GM21737 (cell line): ENCODE measurements around the gene RUNX1.

Source experiments
- ATAC-seq: cut with Tn5 transposase; IDR thresholded peaks from one replicate; pipeline ENCODE4 v1.9.1; 2021; ENCODE audit warnings: mild to moderate bottlenecking, moderate library complexity; ENCODE audit not compliant: unreplicated experiment

The RUNX1 gene

DNA sequence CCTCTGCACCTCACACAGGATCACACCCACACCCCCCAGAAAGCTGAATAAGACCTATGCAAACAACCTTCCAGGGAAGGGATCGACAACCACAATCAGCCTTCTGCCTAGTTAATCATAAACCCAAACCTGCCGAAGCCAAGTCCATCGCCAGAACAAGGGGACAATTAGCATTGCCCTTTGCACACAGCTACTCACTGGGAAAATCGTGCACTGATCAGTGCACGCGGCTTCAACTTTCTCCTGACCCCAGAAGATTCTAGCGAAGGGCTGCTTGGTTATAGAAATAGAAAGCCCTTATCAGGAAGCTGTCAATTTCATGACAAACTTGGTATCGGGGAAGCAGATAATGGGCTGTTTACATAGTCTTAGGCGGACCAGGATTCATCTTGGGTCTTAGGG lies 29.5 kb downstream of the RUNX1 start:
- no peak for ATAC-seq

DNA sequence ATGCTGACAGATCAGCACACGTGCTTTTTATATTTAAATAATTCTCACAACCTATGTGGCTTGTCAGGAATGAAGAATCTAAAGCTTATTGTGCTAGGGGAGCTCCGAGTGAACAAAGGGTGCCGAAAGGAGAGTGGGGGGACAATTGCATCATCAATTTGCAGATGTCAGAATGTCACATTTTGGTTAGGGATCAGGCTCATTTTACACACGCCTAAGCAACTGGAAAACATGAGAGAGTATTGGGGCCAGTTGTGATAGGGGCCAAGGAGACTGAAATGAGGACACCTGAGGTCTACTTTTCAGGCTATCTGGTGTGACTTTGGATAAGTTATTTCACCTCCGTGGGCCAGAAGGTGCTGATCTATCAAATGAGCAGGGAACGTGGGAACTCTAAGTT lies 31.8 kb downstream of the RUNX1 start:
- ATAC-seq: no peak

DNA sequence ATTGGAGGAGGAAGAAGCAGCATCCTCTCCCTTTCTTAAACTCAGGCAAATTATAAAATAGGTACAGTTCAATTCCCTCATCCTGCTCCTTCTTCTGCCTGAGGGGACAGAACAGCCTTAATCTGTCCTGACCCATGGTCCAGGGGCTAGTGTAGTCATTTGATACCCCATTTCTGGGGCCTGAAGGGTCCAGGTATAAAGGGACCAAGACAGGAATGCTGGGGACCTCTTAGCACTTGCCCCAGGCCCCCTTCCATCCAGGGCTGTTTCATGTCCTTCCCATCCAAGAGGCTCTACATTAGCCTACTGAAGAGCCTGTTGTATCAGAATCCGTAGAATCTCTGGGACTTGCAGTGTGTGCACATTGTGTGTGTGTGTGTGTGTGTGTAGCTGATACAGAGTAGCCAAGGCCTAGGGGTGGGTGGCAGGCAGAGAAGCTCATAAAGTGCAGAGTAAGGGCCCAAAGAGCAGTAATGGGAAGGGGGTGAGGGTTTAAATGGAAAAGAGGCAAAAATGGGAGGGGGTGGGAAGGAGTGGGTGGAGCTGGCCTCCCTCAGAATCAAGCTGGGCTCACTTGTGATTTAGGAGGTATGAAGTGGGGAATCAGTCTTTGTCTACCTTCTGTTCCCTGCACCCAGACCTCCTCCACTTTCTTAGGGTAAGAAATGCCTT lies 32.4 kb downstream of the RUNX1 start:
- no peak for ATAC-seq

DNA sequence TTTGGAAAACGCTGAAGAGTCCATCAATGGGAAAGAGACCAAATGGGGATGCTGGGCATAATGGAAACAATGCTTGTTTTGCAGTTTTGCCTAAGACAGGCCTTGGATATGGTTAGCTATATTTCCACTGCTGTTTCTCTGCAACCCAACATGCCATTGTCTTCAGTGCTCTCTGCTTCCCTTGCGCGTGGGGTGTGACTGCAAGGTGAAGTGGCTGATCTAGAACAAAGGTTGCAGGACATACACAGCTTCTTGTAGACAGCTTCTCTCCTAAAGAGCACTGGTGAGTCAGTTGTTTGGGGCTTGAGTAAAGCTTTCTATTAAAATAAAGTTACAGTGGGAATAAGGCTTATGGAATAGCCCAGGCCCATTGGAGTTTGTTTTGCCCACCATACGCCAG lies 33.0 kb downstream of the RUNX1 start:
- no peak for ATAC-seq

DNA sequence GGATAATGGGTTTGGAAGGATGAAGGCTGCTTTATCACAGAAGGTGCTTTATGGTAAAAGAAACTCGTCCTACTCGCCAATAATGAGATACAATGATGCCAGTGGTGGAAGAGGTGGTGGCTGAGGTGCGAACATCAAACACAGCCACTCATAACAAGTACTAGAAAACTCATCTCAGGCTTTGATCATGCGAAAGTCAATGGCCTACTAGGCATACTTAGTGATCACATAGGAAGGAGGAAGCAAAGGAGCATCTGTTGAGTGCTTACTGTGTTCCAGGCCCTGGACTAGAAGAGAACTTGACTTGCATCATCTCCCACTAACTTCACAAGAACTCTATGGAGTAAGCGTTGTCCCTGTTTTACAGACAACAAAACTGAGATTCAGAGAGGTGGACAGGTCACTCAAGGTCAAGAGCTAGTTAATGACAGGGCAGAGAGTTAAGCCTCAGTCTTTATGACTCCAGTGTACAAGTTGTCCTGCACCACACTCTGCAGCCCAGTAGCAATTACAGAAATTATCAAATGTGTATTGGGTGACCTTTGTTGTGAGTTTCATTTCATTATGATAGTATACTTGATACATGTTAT lies 33.6 kb downstream of the RUNX1 start:
- ATAC-seq: no peak

DNA sequence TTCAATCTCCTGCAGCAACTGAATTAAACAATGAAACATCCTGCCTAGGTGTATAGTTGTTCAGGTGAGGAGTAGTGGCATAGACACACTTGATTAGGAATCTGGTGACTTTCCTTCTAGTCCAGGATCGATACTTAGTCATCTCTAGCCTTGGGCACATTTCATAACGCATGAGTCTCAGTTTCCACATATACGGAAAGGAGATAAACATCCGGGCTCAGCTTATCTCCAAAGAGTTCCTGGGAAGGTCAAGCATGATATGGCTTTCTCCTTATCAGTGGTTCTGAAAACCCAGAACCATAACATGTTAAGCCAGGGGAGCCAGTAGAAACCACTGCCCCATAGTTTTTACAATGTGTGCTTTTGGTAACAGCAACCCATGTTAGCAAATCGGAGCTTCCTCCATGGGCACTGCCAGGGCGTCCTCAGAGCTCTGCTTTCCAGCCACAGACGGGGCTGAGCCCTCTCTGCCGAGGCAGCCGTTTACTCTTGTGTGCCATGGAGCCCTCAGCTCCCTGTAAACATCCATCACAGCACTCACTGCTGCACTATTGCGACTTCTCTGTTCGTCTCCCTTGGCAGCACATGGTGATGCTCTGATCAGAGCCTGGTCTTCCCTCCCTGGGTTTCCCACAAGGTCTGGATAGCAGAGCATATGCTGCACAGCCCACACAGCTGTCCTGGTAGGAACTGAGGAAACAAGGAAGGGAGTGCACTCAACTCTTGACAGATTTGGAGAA lies 34.6 kb downstream of the RUNX1 start:
- ATAC-seq: no peak

GRCh38 chr21:35011681-35012080 lies 37.4 kb downstream of the RUNX1 start:
- ATAC-seq: no peak

GRCh38 chr21:35010447-35010846 lies 38.7 kb downstream of the RUNX1 start:
- no peak for ATAC-seq

DNA sequence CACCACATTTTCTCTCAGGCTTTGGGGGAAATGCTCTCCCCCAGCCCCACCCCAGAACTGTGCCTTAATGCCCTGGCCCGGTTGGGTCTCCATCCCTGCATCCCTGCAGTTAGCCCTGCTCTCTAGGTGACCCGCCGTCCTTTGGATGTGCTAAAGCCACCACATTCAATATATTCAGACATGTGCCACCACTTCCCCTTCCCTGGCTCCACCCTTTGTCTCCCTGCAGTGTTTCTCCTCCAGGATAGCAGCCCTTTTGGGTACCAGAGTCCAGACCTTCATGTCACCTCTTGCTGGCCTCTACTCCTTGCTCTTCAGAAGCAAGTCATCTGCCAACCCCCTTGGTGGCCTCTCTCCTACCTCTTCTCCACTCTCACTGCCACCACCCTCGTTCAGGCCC lies 41.8 kb downstream of the RUNX1 start:
- no peak for ATAC-seq

DNA sequence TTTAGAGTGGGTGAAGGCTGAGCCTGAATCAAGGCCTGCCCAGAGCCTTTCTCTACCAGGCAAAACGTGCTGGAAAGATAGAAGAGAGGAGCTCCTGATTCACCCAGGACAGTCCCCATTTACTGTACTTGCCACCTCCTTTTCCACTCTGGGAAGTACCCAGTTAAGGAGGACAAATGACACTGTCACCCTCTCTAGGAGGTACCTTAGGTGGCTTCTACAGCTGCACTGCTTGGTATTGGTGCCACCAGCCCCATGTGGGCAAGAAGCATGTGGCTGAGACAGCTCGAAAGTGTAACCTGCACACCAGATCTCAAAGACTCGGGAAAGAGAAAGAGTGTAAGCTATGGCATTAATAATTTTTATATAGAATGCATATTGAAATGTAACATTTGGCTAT lies 42.3 kb downstream of the RUNX1 start:
- no peak for ATAC-seq

DNA sequence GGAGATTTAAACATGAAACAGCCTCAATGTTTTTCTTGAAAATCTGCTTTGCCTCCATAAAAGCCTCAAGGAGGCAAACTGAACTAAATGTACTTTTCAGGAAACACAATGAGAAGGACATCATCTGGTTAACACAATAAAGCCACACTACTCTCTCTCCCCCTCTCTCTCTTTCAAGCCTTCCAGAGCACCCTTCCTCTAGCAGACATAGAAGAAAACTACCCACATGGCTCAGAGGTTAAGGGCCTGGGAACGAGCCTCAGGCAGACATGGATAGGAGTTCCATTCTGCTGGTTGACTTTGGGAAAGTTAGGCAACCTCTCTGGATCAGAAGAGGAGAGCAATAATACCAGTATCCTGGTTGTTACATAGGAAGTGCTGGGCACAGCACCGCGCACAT lies 42.9 kb downstream of the RUNX1 start:
- no peak for ATAC-seq

DNA sequence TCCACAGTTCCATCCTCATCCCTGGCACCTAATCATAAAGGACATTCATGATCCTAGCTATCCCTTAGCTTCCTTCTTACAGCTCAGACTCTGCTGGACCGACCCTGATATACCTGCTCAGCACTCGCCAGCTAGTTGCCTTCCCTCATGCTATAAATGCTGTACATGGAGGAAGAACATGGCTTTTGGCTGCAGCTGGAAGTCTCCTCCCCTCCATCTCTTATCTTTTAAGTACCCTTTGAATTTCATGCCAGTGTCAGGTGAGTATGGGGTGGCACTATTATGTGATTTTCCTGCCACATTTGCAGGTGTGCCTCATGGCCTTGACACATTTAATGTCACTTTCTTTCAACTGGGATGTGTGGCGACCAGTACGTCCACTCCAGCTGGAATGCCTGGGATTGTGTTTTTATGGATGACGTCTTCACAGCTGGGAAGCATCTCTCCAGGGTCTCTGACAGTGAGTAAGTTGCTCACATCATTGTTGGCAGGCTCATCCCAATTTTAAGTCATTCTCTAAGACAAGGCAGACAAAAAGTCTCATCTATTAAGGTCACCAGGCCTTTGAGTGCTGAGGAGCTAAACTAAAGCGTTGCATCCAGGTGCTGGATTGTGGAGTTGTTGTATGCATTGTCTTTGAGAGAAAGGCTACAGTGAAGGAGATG lies 43.4 kb downstream of the RUNX1 start:
- ATAC-seq: no peak

DNA sequence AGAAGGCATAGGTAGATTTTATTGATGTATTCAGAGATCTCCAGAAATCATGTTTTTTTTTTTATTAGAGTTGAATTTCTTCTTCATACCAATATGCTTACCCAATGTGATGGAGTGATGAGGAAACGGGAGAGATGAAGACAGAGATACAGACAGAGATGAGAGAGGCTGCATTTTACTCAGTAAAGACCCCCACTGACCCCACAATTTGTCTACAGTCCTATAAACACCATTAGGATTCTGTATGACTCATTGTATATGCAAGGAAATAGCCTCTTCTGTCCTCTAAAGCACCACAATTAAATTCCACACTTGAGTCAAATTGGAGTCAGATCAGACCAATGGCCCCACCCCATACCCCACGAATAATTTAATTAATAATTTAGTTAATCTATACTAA lies 44.0 kb downstream of the RUNX1 start:
- no peak for ATAC-seq

DNA sequence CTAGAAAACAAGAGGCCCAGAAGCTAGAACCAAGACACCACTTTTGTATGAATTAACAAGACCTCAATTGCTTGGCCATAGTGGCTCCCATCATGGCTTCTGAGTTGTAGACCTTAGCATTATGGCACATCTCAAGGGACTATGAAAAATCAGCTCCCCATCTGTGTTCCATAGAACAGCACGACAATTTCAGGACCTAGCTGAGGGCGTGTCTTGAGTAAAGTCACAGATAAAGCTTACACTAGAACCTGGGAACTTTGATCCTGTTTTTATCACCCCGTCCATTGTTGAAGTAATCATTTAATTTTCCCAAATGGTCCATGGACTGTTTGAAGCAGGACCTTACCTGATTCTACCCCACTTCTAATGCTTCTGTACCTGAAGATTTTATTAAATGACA lies 44.8 kb downstream of the RUNX1 start:
- ATAC-seq: no peak

DNA sequence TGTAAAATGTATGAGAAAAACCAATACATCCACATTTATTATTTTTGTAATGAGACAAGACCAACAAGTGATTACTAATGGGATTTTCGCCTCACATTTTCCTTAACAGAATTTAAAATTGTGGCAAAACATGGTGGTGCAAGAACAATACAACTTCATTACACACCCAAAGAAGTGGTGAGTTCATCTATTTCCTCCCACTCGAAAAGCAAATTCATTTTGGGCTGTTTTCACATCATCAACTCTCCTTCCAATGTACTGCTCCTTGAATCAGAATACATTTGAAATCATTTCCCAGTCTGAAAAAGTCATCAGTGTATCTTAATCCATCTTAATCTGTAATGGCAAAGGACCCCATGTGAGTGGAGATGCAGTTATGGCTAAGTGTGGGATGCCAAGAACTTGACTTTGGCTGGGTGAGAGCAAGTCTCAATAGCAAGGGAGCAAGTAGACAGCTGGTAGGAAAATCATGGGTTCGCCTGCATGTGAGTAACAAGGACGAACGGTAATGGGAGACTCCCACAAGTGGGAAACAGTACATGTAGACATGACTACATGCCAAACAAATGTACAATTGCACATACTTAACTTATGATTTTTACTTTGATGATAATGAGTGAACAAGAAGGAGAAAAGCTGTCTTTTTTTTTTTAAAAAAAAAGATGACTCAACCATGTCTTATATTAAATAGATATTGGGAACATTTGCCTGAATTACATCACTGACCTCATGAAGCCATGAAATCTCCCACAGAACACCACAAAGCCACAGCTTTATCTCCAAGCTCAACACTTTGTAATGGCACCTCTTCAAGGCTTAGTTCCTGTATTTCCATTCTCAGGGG lies 46.0 kb downstream of the RUNX1 start:
- ATAC-seq: no peak

GRCh38 chr21:34999397-34999941 lies 49.6 kb downstream of the RUNX1 start:
- no peak for ATAC-seq

- no peak for ATAC-seq
These were observed 50.9 kb downstream of the RUNX1 start for GRCh38 chr21:34998176-34998575.

- ATAC-seq: no peak
These were observed 51.8 kb downstream of the RUNX1 start for GRCh38 chr21:34997294-34997693.

DNA sequence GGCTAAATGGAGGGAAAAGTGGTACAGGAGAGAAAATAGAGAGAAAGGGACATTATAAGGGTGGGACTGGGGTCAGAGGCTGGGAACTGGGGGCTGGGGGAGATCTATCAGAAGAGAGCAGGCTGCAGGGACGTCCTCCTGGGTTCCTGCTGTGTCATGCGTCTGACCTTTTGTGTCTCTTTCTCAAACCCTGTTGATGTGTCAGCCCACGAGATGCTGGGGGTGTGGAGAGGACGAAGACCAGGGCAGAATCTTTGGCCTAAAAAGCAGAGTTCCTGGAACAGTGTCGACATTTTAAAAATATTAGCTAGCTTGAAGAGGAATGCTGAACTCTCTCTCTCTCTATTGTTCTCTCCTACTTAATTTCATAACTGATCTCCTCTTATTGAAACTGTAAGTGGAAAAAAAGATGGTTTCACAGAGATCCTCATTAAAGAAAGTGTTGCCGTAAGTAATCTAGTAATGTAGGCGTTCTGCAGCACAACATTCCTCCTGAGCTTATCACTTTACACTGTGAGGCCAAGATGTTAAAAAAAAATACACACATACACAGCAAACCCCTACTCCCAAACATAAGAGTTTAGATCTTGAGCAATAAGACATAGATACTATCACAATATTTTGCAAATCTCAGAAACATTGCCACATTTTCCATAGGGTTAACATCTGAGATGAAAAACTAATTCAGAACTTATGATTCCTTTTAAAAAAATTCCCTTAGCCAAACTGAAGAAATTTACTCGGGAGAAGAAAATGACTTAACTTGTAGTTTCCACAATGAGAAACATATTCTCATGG lies 52.6 kb downstream of the RUNX1 start:
- no peak for ATAC-seq

DNA sequence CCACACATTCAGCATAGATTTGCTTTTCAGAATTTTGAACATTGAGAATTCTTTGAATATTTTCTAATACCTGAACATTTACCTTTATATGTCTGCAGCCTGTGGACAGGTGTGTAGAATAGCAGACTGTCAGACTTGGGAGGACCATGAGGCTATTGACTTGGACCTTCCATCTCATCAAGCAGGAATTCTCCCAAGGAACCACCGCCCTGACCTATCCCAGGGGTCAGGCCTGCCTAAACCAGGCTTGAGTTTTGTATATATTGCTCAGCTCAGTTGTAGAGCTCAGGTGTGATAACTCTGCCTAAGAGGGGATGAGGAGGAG lies 53.2 kb downstream of the RUNX1 start:
- ATAC-seq: no peak
